Hepatocyte (in vitro differentiated cells): ENCODE data around the gene FBRSL1.

Experiments used
- CTCF ChIP-seq: fragments of 200-600 bp; sonication (generic); IDR thresholded peaks from 2 replicates; pipeline ENCODE4 v1.5.1; 2016; ENCODE audit warnings: antibody characterized with exemption, mild to moderate bottlenecking; ENCODE audit not compliant: poor library complexity
- EZH2phosphoT487 ChIP-seq: fragments of 200-600 bp; sonication (generic); IDR thresholded peaks from one replicate; pipeline ENCODE4 v1.6.1; 2018; ENCODE audit warnings: antibody characterized with exemption, mild to moderate bottlenecking, low read depth, moderate library complexity; ENCODE audit not compliant: unreplicated experiment, severe bottlenecking

GRCh38 chr12:132466241-132467201, 23.4 kb upstream of the FBRSL1 start:
- TF ChIP-seq CTCF: no peak
- TF ChIP-seq EZH2phosphoT487: no peak
